Naive B cell (primary cell): ENCODE measurements around the gene TBXA2R. TPM values are rescaled to one million over a fixed set of nuclear protein-coding genes. Genes with fewer than 3 reads are reported as not detected.
"Not testable (repeated sequence)": the region's sequence is repeated elsewhere in the genome, so short reads cannot be mapped to it uniquely, and the experiment has no call there.

Experiments
- ATAC-seq, 2 donors: fragments of 150-1000 bp; cut with Tn5 transposase; 2 replicates each; pipeline ENCODE4 v1.10.0; 2021; ENCODE audit warnings: low read depth in 2 of 2, mild to moderate bottlenecking in 2 of 2, moderate library complexity in 2 of 2
- DNase-seq: peaks from one replicate; pipeline ENCODE4 v3.0.0; 2022
- H3K27ac Mint-ChIP-seq, 6 donors: one replicate each; pipeline ENCODE4 v1.8.0; 2020 to 2022; ENCODE audit warnings: mild to moderate bottlenecking in 6 of 6, mixed read lengths in 6 of 6, moderate library complexity in 5 of 6, inconsistent platforms in 2 of 6
- H3K27me3 Mint-ChIP-seq, 3 donors: one replicate each; pipeline ENCODE4 v1.8.0; 2021 to 2022; ENCODE audit warnings: mixed read lengths in 3 of 3, mild to moderate bottlenecking in 1 of 3
- H3K36me3 Mint-ChIP-seq, 2 donors: one replicate each; pipeline ENCODE4 v1.8.0; 2020 to 2022; ENCODE audit warnings: mixed read lengths in 2 of 2, inconsistent platforms in 1 of 2, mild to moderate bottlenecking in 1 of 2
- H3K4me1 Mint-ChIP-seq, 3 donors: one replicate each; pipeline ENCODE4 v1.8.0; 2020 to 2022; ENCODE audit warnings: mixed read lengths in 3 of 3, inconsistent platforms in 1 of 3, mild to moderate bottlenecking in 1 of 3, moderate library complexity in 1 of 3
- H3K4me3 Mint-ChIP-seq, 8 donors: one replicate each; pipeline ENCODE4 v1.8.0; 2020 to 2022; ENCODE audit warnings: mild to moderate bottlenecking in 8 of 8, mixed read lengths in 8 of 8, moderate library complexity in 8 of 8, inconsistent platforms in 2 of 8
- H3K9me3 Mint-ChIP-seq, 7 donors: one replicate each; pipeline ENCODE4 v1.8.0; 2020 to 2022; ENCODE audit warnings: mixed read lengths in 7 of 7, mild to moderate bottlenecking in 5 of 7, inconsistent platforms in 2 of 7, moderate library complexity in 1 of 7
- polyA plus RNA-seq, 6 donors: library from polyadenylated mRNA; unstranded; fragments of 300-500 nt; fragmentation: Illumina TruSeq; gene quantifications; one replicate each; pipeline ENCODE4 v1.2.3, GENCODE V29; 2021; ENCODE audit warnings: low read depth in 6 of 6

Gene TBXA2R
- polyA plus RNA-seq, 6 donors from 2014 or later = 15.9 to 32.5 (median 22.7) TPM

DNA sequence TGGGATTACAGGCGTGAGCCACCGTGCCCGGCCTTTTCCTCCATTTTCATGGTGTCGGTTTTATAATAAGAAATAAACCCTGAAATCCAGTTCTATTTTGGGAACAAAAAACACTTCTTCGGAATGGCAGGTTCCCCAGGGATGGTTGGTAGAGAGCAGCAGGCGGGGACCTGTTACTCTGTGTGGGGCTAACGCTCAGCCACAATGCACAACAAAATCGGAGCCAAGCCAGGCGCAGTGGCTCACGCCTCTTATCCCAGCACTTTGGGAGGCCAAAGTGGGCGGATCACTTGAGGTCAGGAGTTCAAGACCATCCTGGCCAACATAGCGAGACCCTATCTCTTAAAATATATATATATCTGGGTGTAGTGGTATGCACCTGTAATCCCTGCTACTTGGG, 5.7 kb downstream of the TBXA2R start:
- ATAC-seq = no peak
- Mint-ChIP-seq H3K36me3 (no peaks in the 10 kb centered on the region), H3K4me3 (peak overlapping the region in 2 of 8 donors; percentile 20 to 41), H3K9me3 (peaks cover 0 to 1% (median 0%) of the 10 kb centered on the region in 7 donors), H3K27me3 (no peaks in the 10 kb centered on the region), H3K4me1 (no peaks in the 10 kb centered on the region), H3K27ac (no peak overlapping the region)
- no peak for DNase-seq

DNA sequence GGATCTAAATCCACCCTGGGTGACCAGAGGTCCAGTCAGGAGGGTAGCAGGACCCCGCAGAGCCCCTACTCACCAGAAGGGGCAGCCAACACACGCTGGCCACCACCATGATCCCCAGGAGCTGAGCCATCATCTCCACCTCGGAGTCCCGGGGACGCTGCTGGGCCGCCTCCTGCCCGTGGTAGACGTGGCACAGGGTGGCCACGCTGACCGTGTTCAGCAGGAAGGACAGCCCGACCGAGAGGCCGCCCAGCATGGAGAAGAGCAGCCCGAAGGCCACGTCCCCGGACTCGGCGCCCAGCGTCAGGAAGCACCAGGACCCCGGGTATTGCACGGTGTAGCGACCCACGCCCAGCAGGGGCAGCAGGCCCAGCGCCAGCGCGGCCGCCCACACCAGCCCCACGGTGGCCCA, 6.9 kb downstream of the TBXA2R start:
- Mint-ChIP-seq H3K27ac (no peak overlapping the region), H3K4me3 (no peak overlapping the region), H3K36me3 (no peaks in the 10 kb centered on the region), H3K9me3 (peaks cover 0 to 1% (median 0%) of the 10 kb centered on the region in 7 donors), H3K4me1 (no peaks in the 10 kb centered on the region), H3K27me3 (no peaks in the 10 kb centered on the region)
- DNase-seq = no peak
- ATAC-seq = no peak

- Mint-ChIP-seq H3K27ac (no peak overlapping the region), H3K36me3 (no peaks in the 10 kb centered on the region), H3K4me1 (peaks cover 0 to 2% (median 0%) of the 10 kb centered on the region in 3 donors), H3K4me3 (no peak overlapping the region), H3K9me3 (peaks cover 0 to 1% (median 0%) of the 10 kb centered on the region in 7 donors), H3K27me3 (no peaks in the 10 kb centered on the region)
- DNase-seq (no peak), ATAC-seq (no peak)
These were observed 11.1 kb downstream of the TBXA2R start for GRCh38 chr19:3595521-3596061.

DNA sequence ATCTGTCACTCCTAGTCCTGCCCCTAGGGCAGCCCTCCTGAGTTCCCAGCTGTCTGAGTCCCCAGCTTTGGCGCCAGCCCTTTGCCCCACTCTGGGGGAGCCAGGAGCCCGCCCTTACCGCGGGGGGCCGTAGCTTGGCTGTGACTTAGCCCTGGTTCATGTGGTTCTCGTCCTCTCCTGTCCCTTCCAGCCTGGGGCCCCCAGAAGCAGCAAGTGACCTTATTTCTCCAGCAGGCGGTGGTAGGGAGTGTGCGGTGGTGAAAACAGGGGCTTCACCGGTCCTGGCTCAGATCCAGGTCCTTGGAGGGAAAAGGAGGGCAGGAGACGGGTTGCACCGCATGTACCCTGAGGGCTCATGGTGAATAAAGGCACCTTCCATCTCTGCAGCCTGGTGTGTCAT, 13.5 kb downstream of the TBXA2R start:
- Mint-ChIP-seq H3K27ac (peak overlapping the region in 1 of 6 donors; percentile 25), H3K4me1 (peaks cover 0 to 2% (median 0%) of the 10 kb centered on the region in 3 donors), H3K36me3 (no peaks in the 10 kb centered on the region), H3K27me3 (no peaks in the 10 kb centered on the region), H3K4me3 (no peak overlapping the region), H3K9me3 (no peaks in the 10 kb centered on the region)
- no peak for ATAC-seq
- DNase-seq = no peak

GRCh38 chr19:3591876-3592613, 14.6 kb downstream of the TBXA2R start:
- DNase-seq (no peak), ATAC-seq (no peak)
- H3K27me3 Mint-ChIP-seq = no peaks in the 10 kb centered on the region
- H3K36me3 Mint-ChIP-seq = no peaks in the 10 kb centered on the region
- peak overlapping the region in 1 of 6 donors; percentile 63 for H3K27ac Mint-ChIP-seq
- H3K4me3 Mint-ChIP-seq = no peak overlapping the region
- no peaks in the 10 kb centered on the region for H3K9me3 Mint-ChIP-seq
- peaks cover 0 to 2% (median 0%) of the 10 kb centered on the region in 3 donors for H3K4me1 Mint-ChIP-seq

- ATAC-seq (no peak), DNase-seq (no peak)
- no peaks in the 10 kb centered on the region for H3K9me3 Mint-ChIP-seq
- peak overlapping the region in 1 of 8 donors; percentile 16 for H3K4me3 Mint-ChIP-seq
- no peaks in the 10 kb centered on the region for H3K27me3 Mint-ChIP-seq
- peaks cover 0 to 2% (median 2%) of the 10 kb centered on the region in 3 donors for H3K4me1 Mint-ChIP-seq
- H3K36me3 Mint-ChIP-seq = no peaks in the 10 kb centered on the region
- H3K27ac Mint-ChIP-seq = peak overlapping the region in 2 of 6 donors; percentile 15 to 63
These were observed 15.6 kb downstream of the TBXA2R start for GRCh38 chr19:3590991-3591659.

DNA sequence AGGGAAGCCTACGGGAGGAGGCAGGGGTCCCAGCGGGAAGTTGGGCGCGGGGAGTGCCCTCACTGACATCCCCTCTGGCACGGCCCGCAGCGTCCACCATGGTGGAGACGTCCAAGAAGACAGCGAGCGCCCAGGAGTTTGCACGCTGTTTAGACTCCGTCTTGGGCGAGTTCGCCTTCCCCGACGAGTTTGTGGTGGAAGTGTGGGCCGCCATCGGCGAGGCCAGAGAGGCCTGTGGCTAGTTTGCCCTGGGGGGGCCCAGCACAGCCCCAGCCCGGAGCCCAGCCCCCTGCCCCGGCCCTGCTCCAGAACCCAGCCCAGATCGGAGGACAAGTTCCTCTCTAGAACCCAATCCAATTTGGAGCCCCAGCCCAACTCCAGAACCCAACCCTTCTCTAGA, 16.7 kb downstream of the TBXA2R start:
- Mint-ChIP-seq H3K27me3 (no peaks in the 10 kb centered on the region), H3K27ac (no peak overlapping the region), H3K36me3 (no peaks in the 10 kb centered on the region), H3K4me1 (peaks cover 0 to 6% (median 5%) of the 10 kb centered on the region in 3 donors), H3K4me3 (no peak overlapping the region), H3K9me3 (no peaks in the 10 kb centered on the region)
- no peak for ATAC-seq
- DNase-seq = no peak

DNA sequence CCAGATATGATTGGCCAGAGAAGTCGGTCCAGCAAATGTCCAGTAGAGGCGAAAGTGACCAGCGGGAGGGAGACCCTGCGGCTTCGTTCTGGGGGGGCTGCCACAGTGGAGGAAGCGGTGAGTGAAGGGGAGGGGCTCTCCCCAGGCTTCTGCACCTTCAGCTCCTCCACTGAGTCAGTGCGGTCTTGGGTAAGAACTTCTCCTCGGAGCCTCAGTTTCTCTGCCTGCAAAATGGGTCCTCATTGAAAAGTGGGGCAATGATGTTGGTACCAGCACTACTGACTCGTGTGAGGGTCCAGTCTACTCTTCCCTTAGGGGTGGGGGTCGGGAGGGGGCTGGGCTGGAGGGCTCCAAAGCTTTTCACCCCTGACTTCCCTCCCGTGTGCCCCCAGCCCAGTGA, 17.2 kb downstream of the TBXA2R start:
- DNase-seq (no peak), ATAC-seq (no peak)
- Mint-ChIP-seq H3K4me1 (peaks cover 0 to 6% (median 5%) of the 10 kb centered on the region in 3 donors), H3K27ac (peak overlapping the region in 1 of 6 donors; percentile 61), H3K27me3 (no peaks in the 10 kb centered on the region), H3K36me3 (no peaks in the 10 kb centered on the region), H3K4me3 (no peak overlapping the region), H3K9me3 (no peaks in the 10 kb centered on the region)

GRCh38 chr19:3586707-3587346, 19.8 kb downstream of the TBXA2R start:
- Mint-ChIP-seq H3K4me1 (peaks cover 0 to 6% (median 2%) of the 10 kb centered on the region in 3 donors), H3K9me3 (no peaks in the 10 kb centered on the region), H3K36me3 (no peaks in the 10 kb centered on the region), H3K27me3 (no peaks in the 10 kb centered on the region), H3K4me3 (peak overlapping the region in 3 of 8 donors; percentile 22 to 58 (median 40)), H3K27ac (no peak overlapping the region)
- no peak for DNase-seq
- ATAC-seq = no peak

- Mint-ChIP-seq H3K27me3 (no peaks in the 10 kb centered on the region), H3K36me3 (no peaks in the 10 kb centered on the region), H3K4me1 (peaks cover 0 to 6% (median 2%) of the 10 kb centered on the region in 3 donors), H3K4me3 (peak overlapping the region; percentile 21 to 75 (median 62)), H3K27ac (no peak overlapping the region), H3K9me3 (no peaks in the 10 kb centered on the region)
- DNase-seq (peak; percentile 49), ATAC-seq (peak; percentile 50 to 67)
These were observed 20.5 kb downstream of the TBXA2R start for GRCh38 chr19:3586127-3586626.

DNA sequence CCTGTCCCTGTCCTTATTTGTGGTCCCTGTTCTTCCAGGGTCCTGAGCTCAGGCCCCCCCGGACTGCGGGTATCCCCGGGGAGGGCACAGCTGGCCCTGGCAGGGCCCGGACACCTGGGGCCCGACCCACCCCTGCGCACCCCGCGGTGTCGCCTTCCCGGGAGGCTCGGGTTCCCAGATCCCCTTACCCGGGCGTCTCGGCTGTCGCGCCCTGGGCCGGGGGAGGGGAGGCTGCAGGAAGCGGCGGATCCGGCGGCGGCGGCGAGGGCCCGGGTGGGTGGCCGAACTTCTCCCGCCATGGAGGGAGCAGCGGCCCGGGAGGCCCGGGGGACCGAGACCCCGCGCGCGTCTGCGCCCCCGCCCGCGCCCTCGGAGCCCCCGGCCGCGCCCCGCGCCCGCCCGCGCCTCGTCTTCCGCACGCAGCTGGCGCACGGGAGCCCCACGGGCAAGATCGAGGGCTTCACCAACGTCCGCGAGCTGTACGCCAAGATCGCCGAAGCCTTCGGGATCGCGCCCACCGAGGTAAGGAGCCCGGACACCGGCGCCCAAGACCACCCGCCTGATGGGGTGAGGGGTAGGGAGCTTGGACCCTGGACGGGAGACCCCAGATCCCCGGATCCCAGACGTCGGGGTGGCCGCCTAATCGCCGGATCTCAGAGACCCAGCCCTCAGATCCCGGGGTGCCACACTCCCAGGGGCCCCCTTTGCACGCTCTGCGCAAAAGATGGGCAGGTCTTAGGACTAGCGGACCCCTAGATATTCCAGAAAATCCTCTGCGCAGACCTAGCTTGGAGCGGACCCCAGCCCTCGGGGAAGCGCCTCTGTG, 21.2 kb downstream of the TBXA2R start, which contains the start of gene GIPC3:
TSS of gene GIPC3 (plus strand) at position 178 of the 826 bp plus-strand sequence. CDS start at position 298, 120 bp downstream.
- Mint-ChIP-seq H3K36me3 (no peaks in the 10 kb centered on the region), H3K27ac (no peak within 1 kb of the TSS), H3K4me3 (peak within 1 kb of the TSS; percentile 21 to 75 (median 62)), H3K9me3 (no peaks in the 10 kb centered on the region), H3K4me1 (peaks cover 0 to 6% (median 2%) of the 10 kb centered on the region in 3 donors), H3K27me3 (no peaks in the 10 kb centered on the region)
- DNase-seq (no peak), ATAC-seq (peak; percentile 30 to 35)

GRCh38 chr19:3584036-3584802, 22.5 kb downstream of the TBXA2R start:
- H3K36me3 Mint-ChIP-seq, ATAC-seq, H3K4me1 Mint-ChIP-seq, DNase-seq, H3K27me3 Mint-ChIP-seq, H3K9me3 Mint-ChIP-seq: not testable (repeated sequence)
- H3K27ac Mint-ChIP-seq = peak overlapping the region in 1 of 6 donors; percentile 10
- peak overlapping the region in 4 of 8 donors; percentile 20 to 29 (median 23) for H3K4me3 Mint-ChIP-seq
